Activated CD8-positive, alpha-beta memory T cell treated with anti-CD3 and anti-CD28 coated beads for 48 hours (primary cell): ENCODE measurements around the gene SNN.

ENCODE experiments used
- DNase-seq, 3 experiments: peaks; one replicate each; pipeline ENCODE4 v3.0.0-alpha.2; 2020; ENCODE audit warnings: low read depth in 2 of 3, low spot score in 2 of 3

The SNN gene

DNA sequence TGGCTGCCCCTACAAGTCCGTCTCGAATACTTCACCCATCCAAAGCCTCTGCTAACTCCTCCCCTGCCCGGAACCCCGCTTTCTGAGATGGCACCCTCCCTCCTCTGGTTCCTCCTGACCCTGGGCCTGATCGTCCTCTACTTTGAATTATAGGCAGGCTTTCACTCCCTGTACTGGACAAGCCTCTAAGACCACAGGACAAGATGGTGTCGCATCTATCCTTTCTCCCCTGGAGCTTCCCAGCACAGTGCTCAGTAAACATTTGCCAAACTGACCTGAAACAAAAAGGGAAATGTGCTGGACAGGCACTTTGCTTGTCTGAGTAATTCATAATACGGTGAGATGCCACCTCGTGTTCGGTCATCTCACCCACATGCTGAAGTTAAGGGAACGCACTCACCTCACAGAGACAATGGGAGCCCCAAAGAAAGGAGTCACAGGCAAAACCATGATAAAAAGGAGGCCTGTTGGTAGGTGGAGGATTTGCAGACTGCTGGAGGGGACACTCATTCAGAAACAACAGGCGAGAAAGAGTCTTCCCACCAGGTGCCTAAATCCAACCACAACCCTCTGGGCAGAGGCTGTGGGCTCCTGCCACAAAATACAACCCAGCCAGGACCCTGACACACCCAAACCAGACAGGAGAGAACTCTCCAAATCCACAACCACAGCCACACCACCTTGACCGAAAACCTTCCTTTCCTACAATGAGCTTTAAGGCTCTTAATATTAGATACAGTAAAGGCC lies 28.2 kb downstream of the SNN start:
- DNase-seq: no peak

DNA sequence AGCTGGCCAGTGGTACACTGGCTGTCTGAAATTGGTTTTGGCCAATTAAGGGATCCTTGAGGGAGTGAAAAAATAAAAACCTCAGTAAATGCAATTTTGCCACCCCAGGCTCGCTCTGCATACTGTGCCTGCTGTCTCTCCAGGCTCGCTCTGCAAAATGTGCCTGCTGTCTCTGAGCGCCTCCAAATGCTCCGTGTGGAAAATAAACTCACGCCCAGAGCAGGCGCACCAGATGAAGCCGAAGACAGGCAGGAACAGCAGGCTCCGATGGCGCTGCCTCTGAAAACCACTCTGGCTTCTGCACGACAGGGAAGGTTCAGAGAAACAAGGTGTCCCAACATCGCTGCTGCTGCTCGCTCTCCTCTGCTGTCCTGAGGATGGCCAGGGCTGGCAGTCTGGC lies 29.1 kb downstream of the SNN start:
- no peak for DNase-seq

DNA sequence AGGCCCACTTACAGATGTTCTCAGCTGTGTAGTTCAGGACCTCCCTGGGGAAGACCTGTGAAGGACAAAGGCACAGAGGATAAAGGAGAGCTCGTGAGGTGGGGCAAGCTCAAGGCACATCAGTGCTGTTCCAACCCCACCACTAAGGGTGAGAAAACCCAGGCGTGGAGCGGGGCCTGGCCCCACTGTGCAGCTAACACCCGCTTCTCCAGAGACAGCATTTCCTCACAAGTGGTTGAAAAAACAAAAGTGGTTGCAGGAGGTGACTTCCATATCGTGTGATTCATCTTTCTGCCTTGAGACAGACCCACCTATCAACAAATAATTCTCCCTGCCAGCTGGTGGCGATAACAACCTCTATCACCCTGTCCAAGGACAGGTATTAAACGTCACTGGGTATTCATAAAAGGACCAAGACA lies 30.0 kb downstream of the SNN start:
- DNase-seq: peak in 1 of 3 experiments; percentile 7

DNA sequence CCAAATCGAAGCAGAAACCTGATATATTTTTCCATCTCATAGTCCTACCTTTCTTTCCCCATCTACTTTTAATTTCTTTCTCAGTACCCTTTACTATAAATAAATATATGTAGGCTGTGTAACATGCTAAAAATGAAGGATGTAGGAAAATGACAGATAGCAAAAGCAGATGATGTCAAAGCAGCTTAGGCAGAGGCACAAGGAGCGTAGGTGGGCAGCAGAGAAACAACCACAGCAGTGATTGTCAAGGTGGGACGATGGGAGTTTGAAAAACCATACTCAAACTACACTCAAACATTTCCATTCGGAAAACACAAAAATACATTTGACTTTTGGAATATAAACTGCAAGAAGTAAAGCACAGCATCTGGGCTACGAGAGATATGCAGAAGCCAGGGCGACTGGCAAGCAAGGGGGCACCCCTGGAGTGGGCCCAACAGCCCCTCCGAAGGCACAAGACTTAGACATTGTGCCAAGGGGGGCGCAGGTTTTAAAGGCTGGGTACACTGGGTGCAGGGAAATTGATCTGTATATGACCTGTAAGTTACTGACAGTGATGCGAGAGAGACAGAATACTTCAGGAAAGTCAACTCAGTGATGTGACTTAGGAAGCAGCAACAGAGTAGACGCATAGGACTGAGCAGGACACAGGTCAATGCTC lies 31.1 kb downstream of the SNN start:
- no peak for DNase-seq

DNA sequence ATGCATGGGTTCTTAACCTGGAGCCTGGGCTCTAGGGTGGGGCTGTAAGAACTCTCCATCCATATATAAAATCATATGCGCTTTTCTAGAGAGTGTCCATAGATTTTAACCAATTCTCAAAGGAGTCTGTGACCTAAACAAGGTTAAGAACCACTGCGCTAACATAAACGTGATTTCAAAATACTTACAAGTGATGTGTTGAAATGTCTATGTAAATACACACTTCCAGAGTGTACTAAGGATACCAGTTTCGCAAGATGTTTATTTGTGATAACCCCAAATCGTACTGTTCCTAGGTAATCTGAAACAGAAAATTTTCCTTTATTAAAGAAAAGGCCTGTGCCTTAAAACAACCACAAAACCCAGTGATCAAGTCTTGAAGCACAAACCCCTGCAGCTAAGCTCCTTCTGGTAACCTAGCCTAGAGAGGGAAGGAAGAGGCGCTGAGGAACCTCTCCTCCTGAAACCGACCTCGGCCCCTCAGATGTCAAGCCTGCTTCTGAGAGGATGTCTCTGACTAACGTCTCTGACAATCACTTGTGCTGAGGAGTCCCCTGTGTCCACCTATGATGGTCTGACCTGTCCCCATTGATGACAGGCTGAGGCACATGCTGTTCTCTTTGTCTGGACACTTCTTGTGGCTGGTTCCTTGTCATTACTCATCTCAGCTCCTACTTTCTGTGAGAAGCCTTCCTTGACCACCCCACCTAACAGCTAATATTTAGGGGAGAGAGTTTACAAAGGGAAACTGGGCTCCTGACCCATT lies 32.2 kb downstream of the SNN start:
- no peak for DNase-seq

DNA sequence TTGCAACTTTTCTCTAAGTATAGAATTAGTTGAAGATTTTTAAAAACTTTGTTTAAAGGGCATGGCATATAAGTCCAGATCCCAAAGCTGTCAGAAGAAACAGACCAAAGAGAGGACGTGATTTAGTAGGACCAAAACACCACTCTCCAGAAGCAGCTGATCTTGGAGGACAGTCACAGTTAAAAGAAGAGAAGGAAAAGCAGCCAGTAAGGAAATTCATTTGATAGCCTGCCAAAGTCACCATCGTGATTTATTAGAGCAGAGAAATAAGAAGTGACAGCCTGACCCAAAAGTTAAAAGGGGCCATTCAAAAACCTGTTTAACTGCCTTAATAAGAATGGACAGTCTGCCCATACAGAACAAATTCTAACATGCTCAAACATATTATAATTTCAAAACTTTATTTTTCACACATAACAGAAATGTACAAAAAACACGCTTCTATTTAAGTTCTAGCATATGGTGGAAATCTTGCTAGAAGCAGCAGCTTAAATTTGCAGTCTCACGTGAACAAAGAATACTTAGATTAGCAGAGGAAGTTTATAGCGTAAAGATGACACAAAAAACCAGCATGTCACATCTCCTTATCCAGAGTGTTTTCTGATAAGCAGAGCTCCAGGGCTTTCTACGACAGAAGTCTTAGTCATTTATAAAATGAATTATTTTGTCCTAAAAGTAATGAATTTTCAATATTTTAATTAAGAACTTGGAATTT lies 37.2 kb downstream of the SNN start:
- DNase-seq: no peak

- DNase-seq: no peak
Measured at GRCh38 chr16:11706180-11706742, 38.0 kb downstream of the SNN start.

GRCh38 chr16:11707679-11708197 lies 39.5 kb downstream of the SNN start:
- DNase-seq: no peak

GRCh38 chr16:11708421-11708820 lies 40.2 kb downstream of the SNN start:
- DNase-seq: no peak

- no peak for DNase-seq
Measured at GRCh38 chr16:11711662-11712061, 43.4 kb downstream of the SNN start.

DNA sequence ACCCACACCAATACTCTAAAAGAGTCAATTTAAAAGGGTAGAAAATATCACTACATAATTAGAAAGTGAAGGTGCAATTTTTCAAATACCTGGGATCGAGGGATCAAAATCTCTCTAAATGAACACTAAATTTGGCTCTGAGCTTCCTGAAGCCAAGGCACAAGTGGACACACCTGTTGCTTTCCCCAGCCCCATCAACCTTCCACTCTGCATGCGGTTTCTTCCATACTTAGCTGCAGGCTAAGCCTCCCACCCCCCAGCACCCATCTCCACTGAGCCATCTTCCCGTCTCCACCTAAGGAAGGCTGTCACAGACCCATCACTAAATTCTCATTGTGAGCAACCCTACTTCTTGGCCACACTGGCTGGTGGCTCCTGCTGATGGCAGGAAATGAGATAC lies 43.9 kb downstream of the SNN start:
- DNase-seq: no peak

DNA sequence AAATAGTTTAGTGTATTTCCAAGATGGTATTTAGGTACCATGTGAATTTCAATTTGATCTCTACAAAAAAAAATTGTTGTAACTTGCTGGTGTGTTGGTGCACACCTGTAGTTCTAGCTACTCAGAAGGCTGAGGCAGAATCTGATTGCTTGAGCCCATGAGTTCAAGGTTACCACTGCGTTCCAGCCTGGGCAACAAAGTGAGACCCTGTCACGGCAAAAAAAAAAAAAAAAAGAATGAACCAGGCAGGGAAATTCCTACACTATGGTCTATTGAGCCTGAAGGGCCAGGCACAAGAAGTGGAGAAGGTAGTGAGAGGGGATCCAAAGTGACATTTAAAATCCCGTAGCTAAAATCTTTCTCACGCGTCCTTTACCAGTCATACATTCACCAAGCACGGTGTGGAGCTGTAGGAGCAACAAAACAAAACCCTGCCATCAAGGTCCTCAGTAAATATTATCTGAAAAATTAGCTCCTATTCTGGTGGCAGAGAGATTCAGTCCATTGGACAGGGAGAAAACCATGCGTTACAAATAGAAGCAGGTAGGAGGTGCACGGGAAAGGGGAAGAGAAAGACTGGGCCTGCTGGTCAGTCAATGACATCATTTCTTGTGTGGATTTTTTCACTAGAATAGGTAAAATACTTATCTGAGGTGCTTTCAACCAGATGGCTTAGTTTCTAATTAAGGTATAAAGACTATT lies 47.1 kb downstream of the SNN start:
- DNase-seq: no peak

DNA sequence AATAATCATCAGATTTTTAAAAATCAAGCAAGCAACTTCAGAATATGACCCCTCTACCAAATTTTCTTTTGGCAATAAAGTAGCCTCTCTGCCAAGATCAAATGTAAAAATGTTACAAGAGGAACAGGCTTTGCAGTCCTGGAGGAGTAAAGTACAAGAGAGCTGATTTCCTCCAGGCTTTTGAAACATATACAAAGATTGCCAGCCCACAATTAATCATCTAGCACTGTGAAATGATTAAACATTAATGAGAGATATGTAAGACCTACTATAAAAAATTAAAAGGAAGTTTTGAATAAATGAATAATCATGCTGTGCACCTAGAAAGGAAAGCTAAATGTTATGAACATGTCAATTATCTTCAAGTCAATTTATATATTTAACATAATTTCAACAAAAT lies 48.1 kb downstream of the SNN start:
- no peak for DNase-seq

DNA sequence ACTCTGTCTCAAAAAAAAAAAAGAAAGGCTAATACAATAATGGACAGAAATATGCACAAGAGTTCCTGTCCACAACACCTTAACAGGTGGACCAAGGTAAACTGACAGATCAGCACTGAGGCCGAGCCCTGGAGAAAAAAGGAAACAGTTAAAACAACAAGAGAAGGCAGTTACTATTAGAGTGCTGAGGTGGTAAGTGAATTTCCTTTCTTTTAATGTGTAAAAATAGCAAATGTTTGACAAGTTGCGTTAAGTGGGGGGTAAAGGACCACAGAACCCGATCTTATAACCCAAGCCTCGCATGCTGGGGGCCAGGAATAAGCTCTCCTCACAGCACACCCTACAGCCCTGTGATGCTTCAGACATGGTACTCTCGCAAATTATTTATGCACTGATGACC lies 49.6 kb downstream of the SNN start:
- no peak for DNase-seq

- DNase-seq: no peak
Measured at GRCh38 chr16:11719171-11719570, 50.9 kb downstream of the SNN start.

- DNase-seq: no peak
Measured at GRCh38 chr16:11719762-11720161, 51.5 kb downstream of the SNN start.

DNA sequence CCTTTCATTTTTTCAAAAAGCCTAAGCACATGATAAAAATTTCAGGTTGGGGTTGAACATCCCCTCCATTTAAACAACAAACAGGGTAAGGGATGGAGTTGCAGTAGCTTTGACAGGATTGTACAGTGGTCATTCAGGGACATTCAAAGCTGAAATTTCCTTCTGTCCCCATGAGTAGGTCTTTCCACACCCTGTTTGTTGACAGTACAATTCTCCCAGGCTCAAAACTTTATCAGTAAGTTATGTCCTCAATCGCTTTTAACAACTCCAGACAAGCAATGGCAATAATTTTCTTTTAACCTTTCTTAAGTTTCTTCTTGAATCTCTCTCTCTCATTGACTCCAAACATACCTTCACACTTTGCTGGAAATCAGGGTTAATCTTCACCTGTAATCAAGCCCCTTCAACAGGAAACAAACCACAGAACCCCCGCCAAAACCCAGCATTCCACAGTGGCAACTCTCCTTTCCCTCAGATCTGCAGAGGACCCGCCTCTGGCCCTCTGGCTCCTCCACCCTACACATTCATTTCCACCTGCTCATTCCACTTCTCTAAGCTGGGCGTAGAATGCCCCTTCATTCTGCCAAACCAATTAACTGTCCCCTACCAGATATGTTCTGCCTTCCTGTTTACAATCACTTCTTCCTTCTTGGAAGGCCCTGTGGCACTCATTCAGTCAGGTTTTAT lies 53.7 kb downstream of the SNN start:
- DNase-seq: no peak

DNA sequence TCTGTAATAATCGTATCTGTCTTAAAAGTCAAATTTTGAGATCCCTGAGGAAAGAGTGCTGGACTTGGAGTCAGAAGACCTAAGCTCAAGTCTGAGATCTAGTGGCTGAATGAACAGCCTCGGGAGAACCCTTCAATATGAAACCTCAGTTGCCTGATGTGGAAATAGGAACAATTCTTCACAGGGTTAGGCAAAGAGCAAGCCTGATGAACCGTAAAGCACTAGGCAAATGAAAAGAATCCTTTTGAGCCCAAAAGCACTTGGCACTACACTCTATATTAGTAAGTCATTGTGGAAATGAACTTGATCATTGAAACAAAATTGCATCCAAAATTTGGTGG lies 54.2 kb downstream of the SNN start:
- DNase-seq: no peak

- no peak for DNase-seq
Measured at GRCh38 chr16:11725457-11725856, 57.2 kb downstream of the SNN start.

- DNase-seq: no peak
Measured at GRCh38 chr16:11726008-11726407, 57.8 kb downstream of the SNN start.
